Fibroblast of villous mesenchyme (primary cell): ENCODE measurements around the gene INHBE. TPM values are rescaled to one million over a fixed set of nuclear protein-coding genes. Genes with fewer than 3 reads are reported as not detected.

Experiments
- DNase-seq: peaks from one replicate; pipeline ENCODE4 v3.0.0-alpha.2; 2010; ENCODE audit warnings: low read depth
- H3K4me3 ChIP-seq: 2 replicates; pipeline ENCODE4 v1.5.1; 2011; ENCODE audit warnings: low read depth, mild to moderate bottlenecking, low read length
- total RNA-seq: library from RNA; depleted of rRNA; stranded (reverse); fragments of >200 nt; gene quantifications from 2 replicates; pipeline ENCODE4 v1.2.3, GENCODE V29; 2012
- TF ChIP-seq, protein P1 (sequence below): IDR thresholded peaks from 2 replicates; pipeline ENCODE4 v1.5.1; 2012; ENCODE audit warnings: low read depth, mild to moderate bottlenecking, low read length; ENCODE audit not compliant: insufficient read depth

INHBE gene
- total RNA-seq, 1 donor = 1.7 TPM

DNA sequence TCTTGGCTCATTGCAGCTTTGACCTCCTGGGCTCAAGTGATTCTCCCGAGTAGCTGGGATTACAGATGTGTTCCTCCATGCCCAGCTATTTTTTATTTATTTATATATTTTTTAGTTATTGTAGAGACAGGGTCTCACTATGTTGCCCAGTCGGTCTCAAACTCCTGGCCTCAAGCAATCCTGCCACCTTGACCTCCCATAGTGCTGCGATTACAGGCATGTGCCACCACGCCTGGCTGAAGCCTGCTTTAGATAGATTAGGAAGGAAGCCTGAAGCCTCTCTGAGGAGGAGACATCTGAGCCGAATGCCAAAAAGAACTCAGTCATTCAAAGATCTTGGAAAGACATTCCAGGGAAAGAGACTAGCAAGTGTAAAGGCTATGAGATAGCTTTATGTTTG, 10.4 kb upstream of the INHBE start:
- no peak for DNase-seq
- H3K4me3 ChIP-seq = no peak overlapping the region
- TF ChIP-seq, protein P1, sequence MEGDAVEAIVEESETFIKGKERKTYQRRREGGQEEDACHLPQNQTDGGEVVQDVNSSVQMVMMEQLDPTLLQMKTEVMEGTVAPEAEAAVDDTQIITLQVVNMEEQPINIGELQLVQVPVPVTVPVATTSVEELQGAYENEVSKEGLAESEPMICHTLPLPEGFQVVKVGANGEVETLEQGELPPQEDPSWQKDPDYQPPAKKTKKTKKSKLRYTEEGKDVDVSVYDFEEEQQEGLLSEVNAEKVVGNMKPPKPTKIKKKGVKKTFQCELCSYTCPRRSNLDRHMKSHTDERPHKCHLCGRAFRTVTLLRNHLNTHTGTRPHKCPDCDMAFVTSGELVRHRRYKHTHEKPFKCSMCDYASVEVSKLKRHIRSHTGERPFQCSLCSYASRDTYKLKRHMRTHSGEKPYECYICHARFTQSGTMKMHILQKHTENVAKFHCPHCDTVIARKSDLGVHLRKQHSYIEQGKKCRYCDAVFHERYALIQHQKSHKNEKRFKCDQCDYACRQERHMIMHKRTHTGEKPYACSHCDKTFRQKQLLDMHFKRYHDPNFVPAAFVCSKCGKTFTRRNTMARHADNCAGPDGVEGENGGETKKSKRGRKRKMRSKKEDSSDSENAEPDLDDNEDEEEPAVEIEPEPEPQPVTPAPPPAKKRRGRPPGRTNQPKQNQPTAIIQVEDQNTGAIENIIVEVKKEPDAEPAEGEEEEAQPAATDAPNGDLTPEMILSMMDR = no peak

DNA sequence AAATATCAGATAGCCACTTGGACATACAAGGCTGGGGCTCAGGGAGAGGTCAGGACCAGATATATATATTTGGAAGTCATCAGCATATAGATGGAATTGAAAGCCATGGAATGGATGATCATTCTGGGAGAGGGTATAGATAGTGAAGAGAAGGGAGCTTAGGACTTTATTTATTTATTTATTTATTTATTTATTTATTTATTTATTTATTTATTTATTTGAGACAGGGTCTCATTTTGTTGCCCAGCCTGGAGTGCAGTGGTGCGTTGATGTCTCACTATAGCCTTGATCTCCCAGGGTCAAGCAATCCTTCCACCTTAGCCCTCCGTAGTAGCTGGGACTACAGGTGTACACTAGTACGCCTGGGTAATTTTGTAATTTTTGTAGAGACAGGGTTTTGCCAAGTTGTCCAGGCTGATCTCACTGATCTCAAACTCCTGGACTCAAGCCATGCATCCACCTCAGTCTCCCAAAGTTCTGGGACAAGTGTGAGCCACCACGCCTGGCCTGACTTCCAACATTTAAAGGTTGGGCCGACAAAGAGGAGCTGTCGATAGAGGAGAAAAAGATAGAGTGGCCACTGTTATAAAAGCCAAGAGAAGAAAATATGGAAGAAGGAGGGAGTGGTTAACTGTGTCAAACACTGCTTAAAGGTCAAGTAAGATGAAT, 8.7 kb upstream of the INHBE start:
- TF ChIP-seq, protein P1 = no peak
- DNase-seq = no peak
- H3K4me3 ChIP-seq = no peak overlapping the region

DNA sequence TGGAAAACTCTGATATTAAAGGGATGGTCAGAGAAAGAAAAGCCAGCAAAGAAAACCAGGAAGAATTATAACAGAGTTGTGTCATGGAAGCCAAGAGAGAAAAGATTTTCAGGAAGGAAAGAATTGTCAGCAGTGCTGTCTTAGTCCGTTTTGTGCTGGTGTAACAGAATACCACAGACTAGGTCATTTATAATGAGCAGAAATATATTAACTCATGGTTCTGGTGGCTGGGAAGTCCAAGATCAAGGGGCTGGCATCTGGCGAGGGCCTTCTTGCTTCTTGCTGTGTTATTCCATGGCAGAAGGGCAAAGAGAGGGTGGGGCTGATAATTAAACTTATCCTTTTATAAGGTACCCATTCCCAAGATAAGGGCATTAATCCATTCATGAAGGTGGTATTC, 6.4 kb upstream of the INHBE start:
- no peak for DNase-seq
- H3K4me3 ChIP-seq = no peak overlapping the region
- TF ChIP-seq, protein P1 = no peak

DNA sequence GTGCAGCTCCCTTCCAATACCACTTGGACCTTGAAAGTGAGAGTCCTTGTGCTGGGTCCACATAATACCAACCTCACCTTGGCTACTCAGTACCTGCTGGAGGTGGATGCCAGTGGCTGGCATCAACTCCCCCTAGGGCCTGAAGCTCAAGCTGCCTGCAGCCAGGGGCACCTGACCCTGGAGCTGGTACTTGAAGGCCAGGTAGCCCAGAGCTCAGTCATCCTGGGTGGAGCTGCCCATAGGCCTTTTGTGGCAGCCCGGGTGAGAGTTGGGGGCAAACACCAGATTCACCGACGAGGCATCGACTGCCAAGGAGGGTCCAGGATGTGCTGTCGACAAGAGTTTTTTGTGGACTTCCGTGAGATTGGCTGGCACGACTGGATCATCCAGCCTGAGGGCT, 5.7 kb upstream of the INHBE start:
- TF ChIP-seq, protein P1 = no peak
- no peak for DNase-seq
- H3K4me3 ChIP-seq = no peak overlapping the region

DNA sequence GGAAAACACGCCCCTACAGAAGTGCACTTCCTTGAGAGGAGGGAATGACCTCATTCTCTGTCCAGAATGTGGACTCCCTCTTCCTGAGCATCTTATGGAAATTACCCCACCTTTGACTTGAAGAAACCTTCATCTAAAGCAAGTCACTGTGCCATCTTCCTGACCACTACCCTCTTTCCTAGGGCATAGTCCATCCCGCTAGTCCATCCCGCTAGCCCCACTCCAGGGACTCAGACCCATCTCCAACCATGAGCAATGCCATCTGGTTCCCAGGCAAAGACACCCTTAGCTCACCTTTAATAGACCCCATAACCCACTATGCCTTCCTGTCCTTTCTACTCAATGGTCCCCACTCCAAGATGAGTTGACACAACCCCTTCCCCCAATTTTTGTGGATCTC, 5.0 kb upstream of the INHBE start:
- DNase-seq = no peak
- TF ChIP-seq, protein P1 = no peak
- no peak overlapping the region for H3K4me3 ChIP-seq

DNA sequence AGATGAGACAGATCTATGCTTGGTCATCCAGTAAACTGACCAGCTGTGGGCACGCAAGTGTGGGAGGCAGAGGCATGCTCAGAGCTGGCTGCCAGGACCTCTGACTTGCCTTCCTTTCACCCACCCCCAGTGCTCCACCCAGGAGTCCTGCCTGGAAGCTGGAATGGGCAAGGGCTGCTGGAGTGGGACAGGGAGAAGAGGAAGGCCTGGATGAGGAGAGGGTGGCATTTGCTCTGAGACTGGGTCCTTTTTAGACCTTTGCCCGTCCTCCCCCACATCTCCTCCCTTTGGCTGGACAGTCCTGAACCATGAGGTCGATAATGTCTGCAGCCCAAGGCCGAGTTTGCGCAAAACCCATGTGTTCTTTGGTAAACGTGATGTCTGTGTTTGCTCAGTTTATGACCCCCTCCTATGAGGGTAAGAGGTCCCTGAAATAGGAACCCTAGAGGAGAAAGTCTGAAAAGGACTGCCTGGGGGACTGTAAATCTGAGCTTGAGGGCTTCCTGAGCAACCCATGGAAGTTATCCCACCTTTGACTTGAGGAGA, 3.8 kb upstream of the INHBE start:
- H3K4me3 ChIP-seq = no peak overlapping the region
- TF ChIP-seq, protein P1 = no peak
- DNase-seq = peak; percentile 46
